Measurements from ENCODE around the gene MCOLN1.
A peak's percentile ranks its signal among the peaks of the same experiment; 100 is the strongest.

The MCOLN1 gene

DNA sequence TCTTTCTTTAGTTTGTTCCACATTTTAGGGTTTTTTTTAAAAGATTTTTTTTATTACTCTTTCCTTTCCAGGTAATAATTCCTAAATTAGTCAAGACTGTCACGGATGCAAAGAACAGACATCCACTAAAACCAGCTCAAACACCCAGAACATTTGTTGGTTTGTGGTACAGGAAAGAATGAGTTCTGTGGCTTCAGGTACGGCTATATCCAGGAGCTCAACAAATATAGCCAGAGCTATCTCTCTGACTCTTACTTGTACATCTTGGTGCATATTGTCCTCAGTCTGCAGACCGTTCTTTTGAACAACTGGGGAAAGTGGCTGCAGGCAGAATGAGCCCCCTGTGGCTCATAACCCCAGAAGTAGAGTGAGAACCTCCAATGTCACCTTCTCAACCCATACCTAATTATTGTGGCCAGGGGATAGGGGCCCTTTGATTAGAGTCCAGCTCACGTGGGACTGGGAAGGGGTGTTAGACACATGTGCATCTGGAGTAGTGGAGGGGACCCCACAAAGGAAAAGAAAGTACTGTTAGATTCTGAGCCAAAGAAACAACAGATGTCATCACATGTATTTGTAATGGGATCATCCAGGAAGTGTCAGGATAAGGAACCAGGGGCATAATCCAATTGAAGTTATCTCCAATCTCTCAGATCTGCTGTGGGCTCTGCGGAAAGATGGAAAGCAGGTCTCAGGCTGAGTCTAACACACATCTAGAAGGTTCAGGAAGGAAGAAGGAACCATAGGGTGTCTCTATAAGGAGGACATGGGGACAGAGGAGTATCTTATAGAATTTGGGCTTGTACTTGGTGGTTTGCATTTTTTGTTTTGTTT is 8.4 kb upstream of the MCOLN1 start:
- H3K27me3 Mint-ChIP-seq (ENCODE audit: low read depth): peaks cover 38% of the 10 kb centered on the region
- no peak overlapping the region for H3K27ac Mint-ChIP-seq
- H3K4me1 Mint-ChIP-seq (ENCODE audit: low read depth): peaks cover 8% of the 10 kb centered on the region
- no peak overlapping the region for H3K4me3 Mint-ChIP-seq
- no peaks in the 10 kb centered on the region for H3K9me3 Mint-ChIP-seq
- peaks cover 3% of the 10 kb centered on the region for H3K36me3 Mint-ChIP-seq (ENCODE audit: low read depth)

DNA sequence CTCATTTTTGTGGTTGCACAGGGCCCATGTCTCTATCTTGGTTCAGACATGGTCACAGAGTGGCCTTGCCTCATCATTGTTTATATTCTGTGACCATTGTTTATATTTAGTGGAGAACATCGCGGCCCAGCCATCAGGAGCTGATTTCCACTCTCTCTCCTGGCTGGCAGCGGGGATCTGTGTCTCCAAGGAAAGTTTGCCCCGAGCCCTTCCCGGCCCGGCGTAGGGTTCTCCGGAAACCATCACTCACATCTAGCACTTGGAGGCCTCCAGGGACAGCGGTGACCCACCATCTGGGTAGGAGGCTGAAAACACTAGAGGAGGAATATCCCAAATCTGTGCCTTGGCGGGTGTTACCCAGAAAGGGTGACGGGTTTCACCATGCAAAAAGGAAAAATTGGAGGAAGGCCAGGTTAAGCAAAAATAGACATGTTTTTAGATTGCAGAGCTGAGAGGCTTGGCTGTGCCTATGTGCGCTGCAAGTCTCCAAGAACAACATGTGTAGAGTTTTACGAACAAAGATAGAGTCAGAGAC is 7.2 kb upstream of the MCOLN1 start:
- H3K9me3 Mint-ChIP-seq: no peaks in the 10 kb centered on the region
- H3K27ac Mint-ChIP-seq: peak overlapping the region; percentile 10
- peak overlapping the region; percentile 83 for H3K4me3 Mint-ChIP-seq
- peaks cover 3% of the 10 kb centered on the region for H3K36me3 Mint-ChIP-seq (ENCODE audit: low read depth)
- peaks cover 8% of the 10 kb centered on the region for H3K4me1 Mint-ChIP-seq (ENCODE audit: low read depth)
- peaks cover 38% of the 10 kb centered on the region for H3K27me3 Mint-ChIP-seq (ENCODE audit: low read depth)

DNA sequence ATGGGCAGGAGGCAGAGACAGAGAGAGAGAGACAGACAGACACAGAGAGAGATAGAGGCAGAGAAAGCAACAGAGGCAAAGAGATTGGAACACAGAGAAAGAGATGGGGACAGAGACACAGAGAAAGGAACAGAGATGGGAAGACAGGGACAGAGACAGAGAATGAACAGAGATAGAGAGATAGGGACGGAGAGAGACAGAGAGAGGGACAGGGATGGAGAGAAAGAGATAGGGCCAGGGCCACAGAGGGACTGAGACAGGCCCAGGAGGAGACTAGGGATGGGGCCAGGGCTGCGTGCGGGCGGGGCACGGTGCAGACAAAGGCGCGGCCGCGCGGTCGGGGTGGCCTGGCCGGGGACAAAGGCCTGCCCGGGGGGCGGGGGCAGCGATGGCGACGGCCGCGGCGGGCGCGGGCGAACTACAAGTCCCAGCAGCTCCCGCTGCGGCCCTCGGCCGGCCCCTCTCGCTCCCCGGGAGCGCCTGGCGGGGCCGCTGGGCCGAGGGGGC is 6.7 kb upstream of the MCOLN1 start, which contains the start of gene ZNF358:
Gene ZNF358, plus strand, starts transcription at position 459 of the 507 bp plus-strand sequence. CDS start 3,140 bp downstream, outside the sequence.
- H3K27ac Mint-ChIP-seq: peak within 1 kb of the TSS; percentile 10

DNA sequence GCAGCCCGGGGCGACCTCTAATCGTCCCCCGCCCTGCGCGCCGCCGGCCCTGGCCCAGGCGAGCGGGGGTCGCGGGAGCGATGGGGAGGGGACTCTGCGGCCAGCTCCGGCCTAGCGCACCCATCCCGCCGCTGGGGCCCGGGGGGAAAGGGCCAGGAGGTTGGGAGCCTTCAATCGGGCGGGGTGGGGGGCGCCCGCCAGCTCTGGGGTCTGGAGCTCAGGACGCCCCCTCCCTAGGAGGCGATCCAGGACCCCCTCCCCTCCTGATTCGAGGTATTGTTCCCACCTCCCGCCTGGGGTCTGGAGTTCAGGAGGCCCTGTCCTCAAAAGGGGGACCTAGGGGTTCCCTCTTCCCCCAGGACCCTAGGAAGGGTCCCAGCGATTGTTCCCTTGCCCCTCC is 6.1 kb upstream of the MCOLN1 start:
- H3K36me3 Mint-ChIP-seq (ENCODE audit: low read depth): peaks cover 3% of the 10 kb centered on the region
- no peak overlapping the region for H3K27ac Mint-ChIP-seq
- peaks cover 38% of the 10 kb centered on the region for H3K27me3 Mint-ChIP-seq (ENCODE audit: low read depth)
- peaks cover 8% of the 10 kb centered on the region for H3K4me1 Mint-ChIP-seq (ENCODE audit: low read depth)
- H3K4me3 Mint-ChIP-seq: peak overlapping the region; percentile 54
- no peaks in the 10 kb centered on the region for H3K9me3 Mint-ChIP-seq

More for the DNA sequence above, 6.7 kb upstream of the MCOLN1 start, which contains the start of gene ZNF358:
- peaks cover 3% of the 10 kb centered on the region for H3K36me3 Mint-ChIP-seq (ENCODE audit: low read depth)
- no peaks in the 10 kb centered on the region for H3K9me3 Mint-ChIP-seq
- peak within 1 kb of the TSS; percentile 83 for H3K4me3 Mint-ChIP-seq
- H3K4me1 Mint-ChIP-seq (ENCODE audit: low read depth): peaks cover 8% of the 10 kb centered on the region
- peaks cover 38% of the 10 kb centered on the region for H3K27me3 Mint-ChIP-seq (ENCODE audit: low read depth)

DNA sequence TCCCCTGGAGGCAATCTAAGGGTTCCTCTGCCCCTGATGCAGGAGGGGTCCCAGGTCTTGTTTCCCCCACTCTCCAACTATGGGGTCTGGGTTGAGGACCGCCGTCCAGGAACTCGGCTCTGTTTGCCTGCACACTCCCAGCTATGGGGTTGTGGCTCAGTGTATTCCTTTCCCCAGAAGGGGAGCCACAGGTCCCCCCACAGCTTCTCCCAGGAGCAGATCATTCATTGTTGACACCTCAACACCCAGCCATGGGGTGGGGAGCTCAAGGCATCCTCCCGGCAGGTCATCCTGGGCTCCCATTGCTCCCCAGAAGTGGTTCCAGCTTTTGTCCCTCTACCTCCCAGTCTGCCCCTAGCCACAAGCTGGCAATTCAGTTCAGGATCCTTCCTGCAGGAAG is 5.5 kb upstream of the MCOLN1 start:
- peaks cover 3% of the 10 kb centered on the region for H3K36me3 Mint-ChIP-seq (ENCODE audit: low read depth)
- H3K4me3 Mint-ChIP-seq: peak overlapping the region; percentile 54
- H3K27ac Mint-ChIP-seq: no peak overlapping the region
- H3K4me1 Mint-ChIP-seq (ENCODE audit: low read depth): peaks cover 9% of the 10 kb centered on the region
- no peaks in the 10 kb centered on the region for H3K9me3 Mint-ChIP-seq
- H3K27me3 Mint-ChIP-seq (ENCODE audit: low read depth): peaks cover 38% of the 10 kb centered on the region

DNA sequence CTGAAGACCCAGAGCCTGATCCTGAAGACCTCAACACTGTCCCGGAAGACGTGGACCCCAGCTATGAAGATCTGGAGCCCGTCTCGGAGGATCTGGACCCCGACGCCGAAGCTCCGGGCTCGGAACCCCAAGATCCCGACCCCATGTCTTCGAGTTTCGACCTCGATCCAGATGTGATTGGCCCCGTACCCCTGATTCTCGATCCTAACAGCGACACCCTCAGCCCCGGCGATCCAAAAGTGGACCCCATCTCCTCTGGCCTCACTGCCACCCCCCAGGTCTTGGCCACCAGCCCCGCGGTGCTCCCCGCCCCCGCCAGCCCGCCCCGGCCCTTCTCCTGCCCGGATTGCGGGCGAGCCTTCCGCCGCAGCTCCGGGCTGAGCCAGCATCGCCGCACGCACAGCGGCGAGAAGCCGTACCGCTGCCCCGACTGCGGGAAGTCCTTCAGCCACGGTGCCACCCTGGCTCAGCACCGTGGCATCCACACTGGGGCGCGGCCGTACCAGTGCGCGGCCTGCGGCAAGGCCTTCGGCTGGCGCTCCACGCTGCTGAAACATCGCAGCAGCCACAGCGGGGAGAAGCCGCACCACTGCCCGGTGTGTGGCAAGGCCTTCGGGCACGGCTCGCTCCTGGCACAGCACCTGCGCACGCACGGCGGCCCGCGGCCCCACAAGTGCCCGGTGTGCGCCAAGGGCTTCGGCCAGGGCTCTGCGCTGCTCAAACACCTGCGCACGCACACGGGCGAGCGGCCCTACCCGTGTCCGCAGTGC is 2.9 kb upstream of the MCOLN1 start:
- Mint-ChIP-seq H3K4me3 (no peak overlapping the region), H3K27ac (no peak overlapping the region), H3K9me3 (no peaks in the 10 kb centered on the region), H3K4me1 (ENCODE audit: low read depth) (peaks cover 15% of the 10 kb centered on the region), H3K36me3 (ENCODE audit: low read depth) (peaks cover 3% of the 10 kb centered on the region), H3K27me3 (ENCODE audit: low read depth) (peaks cover 32% of the 10 kb centered on the region)

DNA sequence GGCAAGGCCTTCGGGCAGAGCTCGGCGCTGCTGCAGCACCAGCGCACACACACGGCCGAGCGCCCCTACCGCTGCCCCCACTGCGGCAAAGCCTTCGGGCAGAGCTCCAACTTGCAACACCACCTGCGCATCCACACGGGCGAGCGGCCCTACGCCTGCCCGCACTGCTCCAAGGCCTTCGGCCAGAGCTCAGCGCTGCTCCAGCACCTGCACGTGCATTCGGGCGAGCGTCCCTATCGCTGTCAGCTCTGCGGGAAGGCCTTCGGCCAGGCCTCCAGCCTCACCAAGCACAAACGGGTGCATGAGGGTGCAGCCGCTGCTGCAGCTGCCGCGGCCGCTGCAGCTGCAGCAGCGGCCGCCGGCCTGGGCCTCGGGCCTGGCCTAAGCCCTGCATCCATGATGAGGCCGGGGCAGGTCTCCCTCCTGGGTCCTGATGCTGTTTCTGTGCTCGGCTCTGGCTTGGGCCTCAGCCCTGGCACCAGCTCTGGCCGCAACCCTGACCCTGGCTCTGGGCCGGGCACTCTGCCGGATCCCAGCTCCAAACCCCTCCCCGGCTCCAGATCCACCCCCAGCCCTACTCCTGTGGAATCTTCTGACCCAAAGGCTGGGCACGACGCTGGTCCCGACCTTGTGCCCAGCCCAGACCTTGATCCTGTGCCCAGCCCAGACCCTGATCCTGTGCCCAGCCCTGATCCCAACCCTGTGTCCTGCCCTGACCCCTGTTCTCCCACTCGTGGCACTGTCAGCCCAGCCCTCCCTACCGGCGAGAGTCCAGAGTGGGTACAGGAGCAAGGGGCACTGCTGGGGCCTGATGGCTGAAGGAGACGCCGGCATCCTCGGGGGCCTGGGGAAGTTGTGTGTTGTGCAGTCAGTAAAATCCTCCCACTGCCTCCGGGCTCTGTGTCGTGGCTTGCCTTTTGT is 2.0 kb upstream of the MCOLN1 start:
- H3K36me3 Mint-ChIP-seq (ENCODE audit: low read depth): peaks cover 3% of the 10 kb centered on the region
- peaks cover 15% of the 10 kb centered on the region for H3K4me1 Mint-ChIP-seq (ENCODE audit: low read depth)
- H3K9me3 Mint-ChIP-seq: no peaks in the 10 kb centered on the region
- no peak overlapping the region for H3K4me3 Mint-ChIP-seq
- H3K27ac Mint-ChIP-seq: no peak overlapping the region
- peaks cover 24% of the 10 kb centered on the region for H3K27me3 Mint-ChIP-seq (ENCODE audit: low read depth)

DNA sequence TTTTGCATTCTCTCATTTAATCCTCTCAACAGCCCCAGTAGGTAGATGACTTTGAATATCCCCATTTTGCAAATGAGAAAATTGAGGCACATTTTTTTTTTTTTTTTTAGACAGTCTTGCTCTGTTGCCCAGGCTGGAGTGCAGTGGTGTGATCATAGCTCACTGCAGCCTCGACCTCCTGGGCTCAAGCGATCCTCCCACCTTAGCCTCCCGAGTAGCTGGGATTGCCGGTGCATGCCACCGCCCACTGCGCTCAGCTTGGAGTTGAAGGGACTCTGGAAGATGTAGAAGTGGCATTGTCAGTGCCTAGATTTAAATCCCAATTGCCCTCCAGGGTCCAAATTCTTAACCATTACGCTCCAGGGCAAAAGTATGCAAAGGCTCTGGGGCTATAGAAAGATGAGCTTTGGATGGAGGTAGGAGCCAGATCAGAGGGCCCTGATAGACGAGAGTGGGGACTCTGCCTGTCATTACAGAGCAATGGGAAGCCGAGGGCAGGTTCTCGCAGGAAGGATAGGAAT is 813 bp upstream of the MCOLN1 start:
- peak overlapping the region; percentile 88 for H3K4me3 Mint-ChIP-seq
- peaks cover 12% of the 10 kb centered on the region for H3K4me1 Mint-ChIP-seq (ENCODE audit: low read depth)
- H3K9me3 Mint-ChIP-seq: no peaks in the 10 kb centered on the region
- H3K36me3 Mint-ChIP-seq (ENCODE audit: low read depth): no peaks in the 10 kb centered on the region
- peaks cover 18% of the 10 kb centered on the region for H3K27me3 Mint-ChIP-seq (ENCODE audit: low read depth)
- H3K27ac Mint-ChIP-seq: peak overlapping the region; percentile 92

DNA sequence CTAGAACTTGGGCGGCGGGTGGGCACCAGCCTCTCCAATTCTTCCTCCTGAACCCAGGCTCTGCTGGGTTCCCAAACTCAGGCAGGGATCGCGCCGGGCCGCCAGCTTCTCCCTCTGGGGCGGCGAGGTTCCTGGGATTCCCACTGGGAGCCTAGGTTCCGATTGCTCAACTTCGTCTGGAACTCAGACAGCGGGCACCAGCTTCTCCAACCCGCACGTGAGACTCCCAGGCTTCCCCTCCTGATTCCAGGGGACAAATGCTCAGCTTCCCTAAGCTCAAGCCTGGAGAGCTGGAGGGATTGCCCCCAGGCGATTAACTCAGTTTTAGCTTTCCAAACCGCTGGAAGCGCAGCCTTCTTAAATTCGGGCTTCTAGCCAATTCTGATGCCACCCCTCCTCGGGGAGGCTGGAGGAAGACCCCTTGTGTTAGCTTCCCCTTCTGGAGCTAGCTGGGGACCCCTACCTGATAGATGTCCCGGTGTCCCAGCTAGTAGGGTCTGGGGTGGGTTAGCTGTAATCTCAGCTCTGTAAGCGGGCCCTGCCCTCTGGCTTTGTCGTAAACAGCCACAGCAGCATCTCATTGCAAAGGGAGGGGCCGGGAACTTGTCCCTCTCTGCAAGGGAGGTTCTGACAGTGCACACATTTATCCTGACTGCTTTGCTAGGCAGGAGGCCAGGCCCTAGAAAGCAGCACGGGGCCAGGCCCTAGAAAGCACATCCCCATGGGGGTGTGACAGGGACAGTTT is 671 bp downstream of the MCOLN1 start:
- peaks cover 3% of the 10 kb centered on the region for H3K27me3 Mint-ChIP-seq (ENCODE audit: low read depth)

DNA sequence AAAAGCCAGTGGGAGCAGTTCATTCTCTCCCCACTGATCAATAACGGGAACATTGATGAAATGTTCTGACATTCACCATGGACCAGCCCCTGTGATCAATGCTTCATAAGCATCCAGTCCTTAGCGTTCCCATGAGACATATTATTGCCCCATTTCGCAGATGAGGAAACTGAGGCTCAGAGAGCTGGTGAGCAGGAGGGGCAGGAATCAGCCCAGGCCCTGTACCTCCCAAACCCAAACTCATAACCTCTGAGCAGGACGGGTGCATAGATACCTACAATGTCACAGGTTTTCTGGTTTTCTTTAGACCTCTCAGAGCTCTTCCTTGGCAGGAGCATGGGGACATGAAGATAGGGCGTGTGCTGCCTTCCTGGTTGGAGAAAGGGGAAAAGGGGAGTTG is 2.1 kb downstream of the MCOLN1 start:
- Mint-ChIP-seq H3K9me3 (no peaks in the 10 kb centered on the region), H3K27me3 (ENCODE audit: low read depth) (no peaks in the 10 kb centered on the region), H3K27ac (no peak overlapping the region), H3K4me1 (ENCODE audit: low read depth) (peaks cover 7% of the 10 kb centered on the region), H3K4me3 (no peak overlapping the region), H3K36me3 (ENCODE audit: low read depth) (peaks cover 2% of the 10 kb centered on the region)

More for the DNA sequence above, 671 bp downstream of the MCOLN1 start:
- H3K4me1 Mint-ChIP-seq (ENCODE audit: low read depth): peaks cover 9% of the 10 kb centered on the region
- H3K4me3 Mint-ChIP-seq: peak overlapping the region; percentile 70
- no peaks in the 10 kb centered on the region for H3K36me3 Mint-ChIP-seq (ENCODE audit: low read depth)
- H3K9me3 Mint-ChIP-seq: no peaks in the 10 kb centered on the region
- H3K27ac Mint-ChIP-seq: no peak overlapping the region

DNA sequence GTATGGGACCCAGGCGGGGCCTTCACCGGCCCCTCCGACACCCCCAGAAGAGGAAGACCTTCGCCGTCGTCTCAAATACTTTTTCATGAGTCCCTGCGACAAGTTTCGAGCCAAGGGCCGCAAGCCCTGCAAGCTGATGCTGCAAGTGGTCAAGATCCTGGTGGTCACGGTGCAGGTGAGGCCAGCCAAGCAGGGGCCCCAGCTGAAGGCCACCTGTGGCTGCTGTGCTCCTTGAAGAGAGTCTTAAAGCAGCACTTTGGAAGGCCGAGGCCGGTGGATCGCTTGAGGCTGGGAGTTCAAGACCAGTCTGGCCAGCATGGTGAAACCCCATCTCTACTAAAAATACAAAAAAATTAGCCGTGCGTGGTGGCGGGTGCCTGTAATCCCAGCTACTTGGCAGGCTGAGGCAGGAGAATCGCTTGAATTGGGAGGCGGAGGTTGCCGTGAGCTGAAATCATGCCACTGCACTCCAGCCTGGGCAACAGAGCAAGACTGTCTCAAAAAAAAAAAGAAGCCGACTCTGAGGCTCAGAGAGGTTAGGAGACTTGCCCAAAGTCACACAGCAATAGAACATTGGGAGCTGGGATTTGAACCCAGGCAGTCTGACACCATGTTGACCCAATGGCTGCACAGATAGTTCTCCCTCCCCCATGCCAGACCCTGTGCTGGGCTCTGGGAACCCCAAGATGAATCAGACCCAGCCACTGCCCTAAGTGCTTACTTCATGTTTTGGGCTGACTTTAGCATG is 2.7 kb downstream of the MCOLN1 start:
- H3K36me3 Mint-ChIP-seq (ENCODE audit: low read depth): peaks cover 2% of the 10 kb centered on the region
- no peaks in the 10 kb centered on the region for H3K9me3 Mint-ChIP-seq
- H3K4me3 Mint-ChIP-seq: no peak overlapping the region
- H3K27ac Mint-ChIP-seq: no peak overlapping the region
- H3K4me1 Mint-ChIP-seq (ENCODE audit: low read depth): peaks cover 7% of the 10 kb centered on the region
- no peaks in the 10 kb centered on the region for H3K27me3 Mint-ChIP-seq (ENCODE audit: low read depth)

DNA sequence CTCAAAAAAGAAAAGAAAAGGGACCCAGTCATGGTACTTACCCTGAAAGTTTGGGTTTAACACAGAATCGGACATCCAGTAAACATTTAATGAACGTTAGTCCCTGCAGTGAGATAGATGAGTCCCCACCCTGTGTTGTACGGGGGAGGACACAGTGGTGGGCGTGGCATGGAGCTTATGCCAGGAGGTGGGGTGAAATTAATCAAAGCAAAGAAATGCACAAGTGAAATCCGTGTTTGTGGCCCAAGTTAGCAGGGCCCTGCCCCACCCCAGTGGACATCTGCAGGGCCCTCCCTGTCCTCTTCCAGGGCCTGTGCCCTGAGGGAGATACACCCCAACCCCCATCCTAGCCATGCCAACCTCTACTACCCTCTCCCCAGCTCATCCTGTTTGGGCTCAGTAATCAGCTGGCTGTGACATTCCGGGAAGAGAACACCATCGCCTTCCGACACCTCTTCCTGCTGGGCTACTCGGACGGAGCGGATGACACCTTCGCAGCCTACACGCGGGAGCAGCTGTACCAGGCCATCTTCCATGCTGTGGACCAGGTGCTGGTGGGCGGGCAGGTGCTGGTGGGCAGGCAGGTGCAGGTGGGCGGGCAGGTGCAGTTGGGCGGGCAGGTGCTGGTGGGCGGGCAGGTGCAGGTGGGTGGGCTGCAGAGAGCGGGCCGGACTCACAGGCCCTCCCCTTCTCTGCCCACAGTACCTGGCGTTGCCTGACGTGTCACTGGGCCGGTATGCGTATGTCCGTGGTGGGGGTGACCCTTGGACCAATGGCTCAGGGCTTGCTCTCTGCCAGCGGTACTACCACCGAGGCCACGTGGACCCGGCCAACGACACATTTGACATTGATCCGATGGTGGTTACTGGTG is 3.9 kb downstream of the MCOLN1 start:
- no peaks in the 10 kb centered on the region for H3K27me3 Mint-ChIP-seq (ENCODE audit: low read depth)
- H3K27ac Mint-ChIP-seq: no peak overlapping the region
- H3K9me3 Mint-ChIP-seq: no peaks in the 10 kb centered on the region
- peaks cover 7% of the 10 kb centered on the region for H3K4me1 Mint-ChIP-seq (ENCODE audit: low read depth)
- H3K36me3 Mint-ChIP-seq (ENCODE audit: low read depth): peaks cover 2% of the 10 kb centered on the region
- H3K4me3 Mint-ChIP-seq: no peak overlapping the region
